ENCODE data around the gene SYT2. TPM values are rescaled to one million over a fixed set of nuclear protein-coding genes. Genes with fewer than 3 reads are reported as not detected.
"Not testable (repeated sequence)": the region's sequence is repeated elsewhere in the genome, so short reads cannot be mapped to it uniquely, and the experiment has no call there.

Gene SYT2
- total and polyA plus RNA-seq, 8 donors: 1.1 to 5.4 (median 2.5) TPM; not detected in 1

DNA sequence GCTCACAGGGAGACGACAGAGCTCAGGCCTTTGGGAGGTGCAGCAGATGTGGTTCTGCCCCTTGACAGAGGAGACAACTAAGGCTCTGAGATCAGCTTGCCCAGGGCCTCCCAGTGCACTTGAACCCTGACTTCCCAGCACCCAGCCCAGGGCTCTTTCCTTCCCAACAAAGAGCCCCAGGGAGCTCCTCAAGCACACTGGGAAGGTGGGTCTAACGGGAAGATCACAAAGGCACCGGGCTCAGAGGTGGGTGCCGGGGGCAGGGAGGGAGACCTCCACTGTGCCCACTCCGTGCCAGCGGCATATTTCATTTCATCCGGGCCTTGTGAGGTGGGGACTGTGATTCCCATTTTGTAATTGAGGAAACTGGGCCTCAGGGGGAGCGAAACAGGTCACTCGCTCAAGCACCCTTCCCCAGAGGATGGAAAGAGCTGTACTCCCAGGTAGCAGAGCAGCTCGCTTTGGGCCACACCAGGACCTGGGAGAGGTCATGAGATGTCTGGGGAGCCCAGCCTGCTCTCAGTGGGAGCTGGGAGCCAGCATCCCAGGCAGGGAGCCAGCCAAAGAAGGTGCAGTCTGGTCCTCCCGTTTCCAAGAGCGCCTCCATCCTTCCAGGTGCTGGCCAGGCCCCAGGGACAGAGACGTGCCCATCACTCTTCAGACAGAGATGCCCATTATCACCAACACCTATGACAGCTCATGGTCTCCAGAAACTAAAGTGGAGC is 82.3 kb downstream of the SYT2 start:
- Histone ChIP-seq H3K4me3 (no peak overlapping the region), H3K4me1 (peaks cover 0 to 22% of the 10 kb centered on the region in 2 donors), H3K9me3 (no peaks in the 10 kb centered on the region), H3K27me3 (peaks cover 0 to 85% of the 10 kb centered on the region in 2 donors), H3K27ac (no peak overlapping the region), H3K36me3 (no peaks in the 10 kb centered on the region)
- ATAC-seq: no peak
- TF ChIP-seq, protein P1, sequence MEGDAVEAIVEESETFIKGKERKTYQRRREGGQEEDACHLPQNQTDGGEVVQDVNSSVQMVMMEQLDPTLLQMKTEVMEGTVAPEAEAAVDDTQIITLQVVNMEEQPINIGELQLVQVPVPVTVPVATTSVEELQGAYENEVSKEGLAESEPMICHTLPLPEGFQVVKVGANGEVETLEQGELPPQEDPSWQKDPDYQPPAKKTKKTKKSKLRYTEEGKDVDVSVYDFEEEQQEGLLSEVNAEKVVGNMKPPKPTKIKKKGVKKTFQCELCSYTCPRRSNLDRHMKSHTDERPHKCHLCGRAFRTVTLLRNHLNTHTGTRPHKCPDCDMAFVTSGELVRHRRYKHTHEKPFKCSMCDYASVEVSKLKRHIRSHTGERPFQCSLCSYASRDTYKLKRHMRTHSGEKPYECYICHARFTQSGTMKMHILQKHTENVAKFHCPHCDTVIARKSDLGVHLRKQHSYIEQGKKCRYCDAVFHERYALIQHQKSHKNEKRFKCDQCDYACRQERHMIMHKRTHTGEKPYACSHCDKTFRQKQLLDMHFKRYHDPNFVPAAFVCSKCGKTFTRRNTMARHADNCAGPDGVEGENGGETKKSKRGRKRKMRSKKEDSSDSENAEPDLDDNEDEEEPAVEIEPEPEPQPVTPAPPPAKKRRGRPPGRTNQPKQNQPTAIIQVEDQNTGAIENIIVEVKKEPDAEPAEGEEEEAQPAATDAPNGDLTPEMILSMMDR (IDR thresholded peaks at IDR 0.05): no peak
- intact Hi-C loops (cut with DNase I): no loop called here
- no peak for DNase-seq

DNA sequence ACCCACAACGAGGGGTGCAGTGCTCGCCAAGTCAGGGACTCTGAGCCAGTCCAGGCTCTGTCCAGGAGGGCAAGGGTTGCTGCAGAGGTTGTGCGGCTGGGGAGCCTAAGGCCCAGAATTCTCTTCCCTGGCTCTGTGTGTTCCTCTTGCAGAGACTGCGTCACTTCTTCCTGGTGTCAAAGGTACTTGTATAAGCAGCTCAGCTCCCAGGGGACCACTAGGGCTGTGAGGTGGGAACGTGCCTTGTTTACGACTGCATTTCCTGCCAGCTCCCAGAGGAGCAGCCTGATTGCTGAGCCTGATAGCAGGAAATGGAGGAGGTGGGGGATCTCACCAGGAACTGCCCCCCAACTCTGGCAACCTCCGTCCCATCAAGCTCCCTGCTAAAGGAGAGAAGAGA is 83.2 kb downstream of the SYT2 start:
- intact Hi-C loops (cut with DNase I); H3K27ac ChIP-seq; H3K4me3 ChIP-seq; H3K9me3 ChIP-seq; H3K36me3 ChIP-seq; DNase-seq; ATAC-seq: not testable (repeated sequence)
- H3K27me3 ChIP-seq: peaks cover 0 to 85% of the 10 kb centered on the region in 2 donors
- H3K4me1 ChIP-seq: peaks cover 0 to 22% of the 10 kb centered on the region in 2 donors

DNA sequence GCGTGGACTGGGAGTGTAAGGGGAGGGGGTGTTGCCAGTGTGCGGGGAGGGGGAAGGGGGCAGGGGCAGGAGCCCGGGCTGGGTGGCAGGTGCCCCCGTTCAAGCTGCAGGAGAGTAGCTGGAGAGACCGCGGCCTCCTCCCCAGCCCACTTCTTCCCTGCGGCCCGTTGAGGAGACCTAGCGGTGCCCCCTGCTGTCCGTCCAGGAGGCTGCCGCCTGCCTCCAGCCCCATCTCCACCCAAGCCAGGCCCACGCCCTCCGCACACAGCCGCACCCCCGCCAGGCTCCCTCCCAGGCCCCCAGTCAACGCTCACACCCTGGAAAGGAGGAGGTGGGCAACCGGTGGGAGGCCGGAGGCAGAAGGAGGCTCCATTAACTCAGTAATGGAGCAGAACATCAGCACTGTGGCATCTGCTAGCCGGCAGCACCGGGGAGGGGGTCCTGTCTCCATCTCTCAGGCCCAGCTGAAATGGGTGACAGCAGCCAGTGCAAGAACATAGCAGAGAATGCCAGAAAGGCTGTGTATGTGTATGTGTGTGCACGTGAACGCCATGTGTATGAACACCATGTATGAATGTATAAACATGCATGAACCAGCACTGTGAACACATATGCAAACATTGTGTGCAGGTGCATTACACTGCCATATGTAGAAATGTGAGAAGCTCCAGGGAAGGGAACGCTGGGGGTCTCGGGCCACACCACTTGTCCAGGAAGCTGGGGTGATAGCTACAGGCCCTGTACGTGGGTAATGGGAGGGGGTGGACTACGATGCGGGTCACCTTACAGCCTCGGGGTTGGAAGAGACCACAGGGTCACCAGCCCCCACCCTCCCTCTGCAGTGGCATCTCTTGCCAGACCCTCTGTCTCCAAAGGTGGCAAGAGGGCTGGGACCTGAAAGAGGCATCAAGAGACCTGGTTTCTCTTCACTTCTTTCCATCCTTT is 84.6 kb downstream of the SYT2 start:
- H3K27me3 ChIP-seq: peaks cover 0 to 85% of the 10 kb centered on the region in 2 donors
- H3K4me3 ChIP-seq: no peak overlapping the region
- H3K27ac ChIP-seq: no peak overlapping the region
- H3K36me3 ChIP-seq: no peaks in the 10 kb centered on the region
- intact Hi-C loops (cut with DNase I): no loop called here
- peak; percentile 90 for ATAC-seq
- no peaks in the 10 kb centered on the region for H3K9me3 ChIP-seq
- peak in 3 of 4 donors; percentile 58 to 90 (median 70) for DNase-seq
- peaks cover 0 to 22% of the 10 kb centered on the region in 2 donors for H3K4me1 ChIP-seq
- TF ChIP-seq, protein P1 (IDR thresholded peaks at IDR 0.05): peak; percentile 38 to 74

DNA sequence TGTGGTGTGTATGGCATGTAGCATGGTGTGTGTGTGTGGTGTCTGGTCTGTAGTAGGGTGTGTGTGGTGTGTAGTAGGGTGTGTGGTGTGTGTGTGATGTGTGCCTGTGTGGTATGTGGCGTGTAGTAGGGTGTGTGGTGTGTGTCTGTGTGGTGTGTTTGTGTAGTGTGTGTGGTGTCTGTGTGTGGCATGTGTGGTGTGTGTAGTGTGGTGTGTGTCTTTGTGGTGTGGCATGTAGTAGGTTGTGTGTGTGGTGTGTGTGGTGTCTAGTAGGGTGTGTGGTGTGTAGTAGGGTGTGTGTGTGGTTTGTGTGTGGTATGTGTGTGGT is 85.5 kb downstream of the SYT2 start:
- intact Hi-C loops (cut with DNase I): no loop called here
- no peak for ATAC-seq

DNA sequence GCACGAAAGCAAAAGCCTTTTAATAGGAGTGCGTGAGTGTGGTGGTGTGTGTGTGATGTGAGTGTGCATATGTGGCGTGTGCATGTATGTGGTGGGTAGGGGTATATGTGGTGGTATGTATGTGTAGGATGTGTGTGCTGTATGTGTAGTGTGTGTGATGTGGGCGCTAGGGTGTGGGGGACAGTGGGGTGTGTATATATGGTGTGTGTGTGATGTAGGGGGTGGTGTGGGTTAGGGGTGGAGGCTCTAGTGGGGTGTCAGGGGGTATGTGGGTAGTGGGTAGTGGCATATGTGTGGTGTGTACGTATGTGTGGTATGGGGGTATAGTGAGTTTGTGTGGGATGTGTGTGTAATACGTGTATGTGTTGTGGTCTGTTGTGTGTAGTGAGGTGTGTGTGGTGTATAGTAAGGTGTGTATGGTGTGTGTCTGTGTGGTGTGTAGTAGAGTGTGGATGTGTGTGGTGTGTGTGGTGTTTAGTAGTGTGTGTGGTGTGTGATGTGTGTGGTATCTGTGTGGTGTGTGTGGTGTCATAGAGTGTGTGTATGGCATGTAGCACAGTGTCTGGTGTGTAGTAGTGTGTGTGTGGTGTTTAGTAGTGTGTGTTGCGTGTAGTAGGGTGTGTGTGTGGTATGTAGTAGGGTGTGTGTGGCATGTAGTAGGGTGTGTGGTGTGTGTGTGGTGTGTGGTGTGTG is 86.0 kb downstream of the SYT2 start:
- H3K36me3 ChIP-seq: no peaks in the 10 kb centered on the region
- H3K27me3 ChIP-seq: peaks cover 0 to 86% of the 10 kb centered on the region in 2 donors
- no peak overlapping the region for H3K4me3 ChIP-seq
- no peak overlapping the region for H3K27ac ChIP-seq
- intact Hi-C loops (cut with DNase I): no loop called here
- TF ChIP-seq, protein P1 (IDR thresholded peaks at IDR 0.05): no peak
- H3K9me3 ChIP-seq: no peaks in the 10 kb centered on the region
- DNase-seq (no peak), ATAC-seq (no peak)
- peaks cover 0 to 14% of the 10 kb centered on the region in 2 donors for H3K4me1 ChIP-seq

More for the DNA sequence above, 85.5 kb downstream of the SYT2 start:
- DNase-seq: no peak
- Histone ChIP-seq H3K9me3 (no peaks in the 10 kb centered on the region), H3K27me3 (peaks cover 0 to 85% of the 10 kb centered on the region in 2 donors), H3K4me3 (no peak overlapping the region), H3K27ac (no peak overlapping the region), H3K4me1 (peaks cover 0 to 19% of the 10 kb centered on the region in 2 donors), H3K36me3 (no peaks in the 10 kb centered on the region)
- TF ChIP-seq, protein P1 (IDR thresholded peaks at IDR 0.05): no peak

DNA sequence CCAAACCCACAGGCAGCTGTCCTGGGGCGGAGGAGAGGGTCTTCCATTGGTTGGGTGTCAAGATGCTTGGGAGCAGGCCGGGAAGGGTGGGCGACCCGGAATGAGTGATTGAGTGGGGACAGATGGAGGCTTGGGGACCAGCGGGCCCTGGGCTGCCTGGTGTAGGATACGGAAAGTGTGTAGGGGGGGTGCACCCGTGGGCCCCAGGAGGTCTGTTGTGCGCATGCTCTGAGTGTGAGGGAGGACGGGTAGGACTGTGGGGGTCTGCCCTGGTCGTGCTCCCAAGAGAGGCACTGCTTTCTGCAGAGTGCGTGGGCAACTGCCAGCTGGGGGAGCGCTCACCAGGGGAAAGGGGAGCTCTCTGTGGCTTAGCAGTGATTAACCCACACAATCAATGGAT is 86.8 kb downstream of the SYT2 start:
- H3K27me3 ChIP-seq: peaks cover 0 to 88% of the 10 kb centered on the region in 2 donors
- H3K36me3 ChIP-seq; H3K9me3 ChIP-seq; DNase-seq; intact Hi-C loops (cut with DNase I); H3K27ac ChIP-seq; ATAC-seq; H3K4me1 ChIP-seq; H3K4me3 ChIP-seq: not testable (repeated sequence)

Measured in left lung (tissue), 10 donors.